GM21619 (cell line): ENCODE data around the gene AFAP1.

Experiments used
- ATAC-seq: cut with Tn5 transposase; IDR thresholded peaks from one replicate; pipeline ENCODE4 v1.9.1; 2021; ENCODE audit not compliant: unreplicated experiment

Gene AFAP1

GRCh38 chr4:7741946-7742806, 197.5 kb downstream of the AFAP1 start:
- no peak for ATAC-seq

- no peak for ATAC-seq
Observed at GRCh38 chr4:7740866-7741525, 198.7 kb downstream of the AFAP1 start.

- no peak for ATAC-seq
Observed at GRCh38 chr4:7739918-7740865, 199.5 kb downstream of the AFAP1 start.

GRCh38 chr4:7739077-7739917, 200.4 kb downstream of the AFAP1 start:
- ATAC-seq: no peak

GRCh38 chr4:7738458-7739076, 201.1 kb downstream of the AFAP1 start:
- no peak for ATAC-seq

GRCh38 chr4:7737752-7738457, 201.8 kb downstream of the AFAP1 start:
- no peak for ATAC-seq

- no peak for ATAC-seq
Observed at GRCh38 chr4:7737268-7737645, 202.4 kb downstream of the AFAP1 start.

GRCh38 chr4:7736436-7737267, 203.0 kb downstream of the AFAP1 start:
- ATAC-seq: no peak

- ATAC-seq: no peak
Observed at GRCh38 chr4:7735961-7736360, 203.7 kb downstream of the AFAP1 start.

- ATAC-seq: no peak
Observed at GRCh38 chr4:7735395-7735794, 204.3 kb downstream of the AFAP1 start.

GRCh38 chr4:7734651-7735260, 204.9 kb downstream of the AFAP1 start:
- no peak for ATAC-seq

- ATAC-seq: no peak
Observed at GRCh38 chr4:7733801-7734650, 205.6 kb downstream of the AFAP1 start.

- ATAC-seq: no peak
Observed at GRCh38 chr4:7733201-7733600, 206.5 kb downstream of the AFAP1 start.

- ATAC-seq: no peak
Observed at GRCh38 chr4:7732263-7732662, 207.4 kb downstream of the AFAP1 start.

GRCh38 chr4:7731437-7731836, 208.2 kb downstream of the AFAP1 start:
- ATAC-seq: no peak

GRCh38 chr4:7727749-7728148, 211.9 kb downstream of the AFAP1 start:
- no peak for ATAC-seq
